GM18520 (cell line): ENCODE measurements around the gene TTLL13.
"Not testable (repeated sequence)": the region's sequence is repeated elsewhere in the genome, so short reads cannot be mapped to it uniquely, and the experiment has no call there.

Source experiments
- ATAC-seq: cut with Tn5 transposase; IDR thresholded peaks from one replicate; pipeline ENCODE4 v1.9.1; 2021; ENCODE audit not compliant: unreplicated experiment

TTLL13 gene

DNA sequence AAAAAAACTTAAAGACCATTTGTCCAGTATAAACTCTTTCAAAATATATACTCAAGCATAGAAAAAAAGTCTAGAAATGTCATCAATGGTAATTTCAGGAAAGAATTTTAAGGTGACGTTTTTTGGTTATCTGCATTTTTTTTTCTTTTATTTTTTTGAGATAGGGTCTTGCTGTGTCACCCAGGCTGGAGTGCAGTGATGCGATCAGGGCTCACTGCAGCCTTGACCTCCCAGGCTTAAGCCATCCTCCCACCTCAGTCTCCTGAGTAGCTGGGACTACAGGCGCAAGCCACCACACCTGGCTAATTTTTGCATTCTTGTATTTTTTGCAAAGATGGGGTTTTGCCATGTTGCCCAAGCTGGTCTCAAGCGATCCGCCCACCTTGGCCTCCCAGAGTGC, 31.4 kb downstream of the TTLL13 start:
- not testable (repeated sequence) for ATAC-seq

DNA sequence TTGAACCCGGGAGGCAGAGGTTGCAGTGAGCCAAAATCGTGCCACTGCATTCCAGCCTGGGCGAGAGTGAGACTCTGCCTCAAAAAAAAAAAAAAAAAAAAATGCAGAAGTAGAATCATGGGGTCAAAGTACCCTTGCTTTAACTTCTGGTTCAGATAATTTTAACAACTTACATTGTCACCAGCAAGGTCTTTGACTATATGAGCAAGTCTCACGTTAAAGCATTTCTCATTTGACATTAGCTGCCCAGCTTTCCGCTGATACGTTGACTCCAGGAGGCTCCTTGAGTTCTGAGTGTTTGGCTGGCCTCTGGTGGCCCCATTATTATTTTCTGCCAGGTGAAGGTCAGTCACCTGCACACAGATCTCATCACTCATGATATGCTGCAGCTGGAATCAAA, 32.3 kb downstream of the TTLL13 start:
- not testable (repeated sequence) for ATAC-seq

GRCh38 chr15:90286678-90287077, 37.3 kb downstream of the TTLL13 start:
- ATAC-seq = no peak

- ATAC-seq = no peak
Measured at GRCh38 chr15:90287101-90287500, 37.7 kb downstream of the TTLL13 start.

GRCh38 chr15:90287946-90288345, 38.6 kb downstream of the TTLL13 start:
- ATAC-seq = no peak

DNA sequence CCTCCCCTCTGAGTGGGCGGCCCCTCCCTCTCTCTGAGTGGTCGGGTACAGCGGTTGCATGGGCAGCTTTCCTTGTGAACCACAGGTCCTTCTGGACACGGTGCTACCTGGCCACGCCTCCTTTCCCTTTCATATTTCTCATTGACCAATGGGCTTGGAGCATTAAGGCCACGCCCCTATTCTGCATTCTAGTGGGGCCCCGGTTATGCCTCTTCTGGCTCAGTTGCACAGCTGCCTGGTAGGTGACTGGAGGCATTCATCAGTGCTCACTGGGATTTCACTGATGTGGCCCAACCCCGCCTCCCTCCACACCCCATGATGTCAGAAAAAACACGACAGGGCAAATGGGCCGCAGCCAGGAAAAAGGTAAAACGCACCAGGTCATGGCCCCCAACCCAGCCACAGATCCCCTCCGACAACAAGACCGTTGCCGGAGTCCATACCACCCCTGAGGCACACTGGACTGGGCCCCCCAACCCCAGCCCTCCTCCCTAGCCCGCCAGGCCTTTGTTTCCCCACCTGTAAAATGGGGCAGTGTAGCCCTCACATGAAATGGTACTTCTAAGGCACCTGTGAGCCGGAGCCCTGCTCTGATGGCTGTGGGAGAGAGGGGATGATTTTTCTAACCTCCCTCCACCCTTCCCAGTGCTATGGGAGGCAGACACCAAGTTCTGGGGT, 42.5 kb downstream of the TTLL13 start:
- ATAC-seq = no peak

GRCh38 chr15:90293040-90293810, 43.9 kb downstream of the TTLL13 start:
- ATAC-seq = not testable (repeated sequence)

- no peak for ATAC-seq
Measured at GRCh38 chr15:90294159-90294558, 44.8 kb downstream of the TTLL13 start.

GRCh38 chr15:90294601-90295269, 45.4 kb downstream of the TTLL13 start:
- ATAC-seq = no peak

- ATAC-seq = no peak
Measured at GRCh38 chr15:90295270-90295648, 45.9 kb downstream of the TTLL13 start.

DNA sequence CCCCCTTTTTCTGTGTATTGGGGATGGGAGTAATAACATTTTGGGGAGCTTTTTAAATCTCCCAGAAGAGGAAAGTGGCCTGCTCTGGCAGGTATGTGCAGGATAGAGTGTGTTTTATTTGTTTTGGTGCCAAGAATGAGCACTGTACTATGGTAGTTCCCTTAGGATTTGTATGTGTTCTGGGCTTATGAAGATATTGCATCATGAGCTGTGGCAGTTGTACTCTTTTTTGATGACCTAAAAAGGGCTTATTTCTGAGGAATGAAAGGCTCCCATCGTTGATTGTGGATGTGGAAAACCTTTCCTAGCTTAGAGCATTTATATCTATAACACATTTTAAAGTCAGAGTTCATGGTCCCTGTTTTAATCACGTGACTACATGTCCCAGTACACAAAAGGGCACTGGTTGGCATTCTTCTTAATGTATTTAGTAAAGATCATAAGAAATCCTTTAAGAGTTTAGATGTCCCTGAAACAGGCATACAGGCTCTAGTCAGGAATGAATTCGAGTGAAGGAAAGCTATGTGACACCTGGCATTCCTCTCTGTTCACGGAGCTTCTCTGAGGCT, 47.0 kb downstream of the TTLL13 start:
- not testable (repeated sequence) for ATAC-seq

DNA sequence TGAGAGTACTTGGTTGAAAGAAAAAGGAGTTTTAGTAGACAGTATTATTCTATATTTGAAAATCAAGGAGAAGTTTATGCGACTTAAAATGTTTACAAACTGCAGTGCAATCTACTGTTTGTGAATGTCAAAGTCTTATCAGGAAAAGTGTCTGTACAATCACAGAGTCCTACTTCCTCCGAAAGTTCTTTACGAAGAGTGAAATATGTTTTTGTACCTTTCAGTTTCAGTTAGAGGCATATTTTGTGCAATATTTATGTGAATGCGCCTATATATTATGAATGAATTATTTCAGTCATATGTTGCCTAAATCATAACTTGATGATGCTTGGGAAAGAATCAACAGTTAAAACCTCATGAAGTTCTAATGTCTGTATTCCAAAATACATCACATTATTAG, 47.7 kb downstream of the TTLL13 start:
- ATAC-seq = no peak

DNA sequence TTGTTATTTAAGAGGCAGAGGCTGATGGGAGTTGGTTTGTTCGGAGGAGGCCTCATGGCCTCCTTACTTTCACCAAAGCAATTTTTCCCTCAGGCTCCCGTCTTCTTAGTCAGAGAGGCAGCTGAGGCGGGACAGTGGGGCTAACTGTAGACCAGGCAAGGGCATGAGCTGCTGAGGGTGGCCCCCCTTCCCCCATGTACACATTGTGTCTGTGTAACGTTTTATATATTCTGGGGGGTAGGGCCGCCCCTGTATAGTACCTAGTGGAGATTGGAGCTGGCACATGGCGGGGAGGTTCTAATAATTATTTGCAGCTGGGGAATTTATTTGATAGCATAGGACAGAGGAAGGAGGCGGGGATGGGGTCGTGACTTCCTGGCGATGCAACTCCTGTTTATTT, 51.2 kb downstream of the TTLL13 start:
- no peak for ATAC-seq

GRCh38 chr15:90300988-90301706, 51.8 kb downstream of the TTLL13 start:
- ATAC-seq = no peak

DNA sequence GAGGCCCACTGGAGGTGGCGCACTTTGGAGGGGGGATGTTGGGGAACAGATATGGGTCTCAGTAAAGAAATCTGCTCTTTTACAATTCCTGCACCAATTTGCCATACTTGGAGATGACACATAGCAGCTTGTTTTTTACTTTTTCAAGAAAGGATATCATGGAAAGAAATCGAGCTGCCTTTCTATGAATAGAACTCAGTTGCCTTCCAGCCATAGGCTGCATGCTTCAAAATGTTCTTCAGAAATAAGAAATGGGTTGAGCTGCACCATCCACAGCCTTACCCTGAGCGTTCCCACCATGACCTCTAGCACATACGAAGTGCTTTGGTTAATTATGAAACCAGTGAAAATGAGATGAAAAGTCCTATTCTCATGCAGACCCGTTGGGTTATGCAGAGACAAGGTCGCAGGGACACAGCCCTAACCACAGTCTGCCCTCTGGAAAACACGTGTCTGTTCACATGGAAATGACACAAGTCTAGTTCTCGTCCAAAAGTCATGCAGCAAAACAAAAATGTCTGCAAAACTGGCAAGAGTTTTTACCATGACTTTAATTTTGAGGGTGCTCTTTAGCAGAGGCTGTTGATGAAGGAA, 52.4 kb downstream of the TTLL13 start:
- ATAC-seq = no peak

GRCh38 chr15:90305355-90305754, 56.0 kb downstream of the TTLL13 start:
- not testable (repeated sequence) for ATAC-seq

DNA sequence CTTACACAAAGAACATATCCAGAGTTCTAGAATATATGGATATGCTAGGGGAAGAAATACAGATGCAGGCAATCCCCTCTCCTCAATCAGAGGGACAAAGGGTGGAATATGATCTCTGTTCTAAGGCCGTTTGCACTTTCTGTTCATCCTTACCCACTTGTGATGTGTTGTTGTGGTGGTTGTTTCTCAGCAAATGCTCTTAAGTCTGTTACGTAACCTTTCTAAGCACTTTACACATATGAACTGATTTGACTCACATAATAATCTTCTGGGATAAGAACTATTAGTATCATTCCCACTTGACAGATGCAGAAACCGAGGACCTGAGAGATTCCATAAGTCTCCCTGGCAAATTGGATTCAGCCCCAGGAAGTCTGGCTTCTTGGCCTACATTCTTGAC, 56.6 kb downstream of the TTLL13 start:
- no peak for ATAC-seq

DNA sequence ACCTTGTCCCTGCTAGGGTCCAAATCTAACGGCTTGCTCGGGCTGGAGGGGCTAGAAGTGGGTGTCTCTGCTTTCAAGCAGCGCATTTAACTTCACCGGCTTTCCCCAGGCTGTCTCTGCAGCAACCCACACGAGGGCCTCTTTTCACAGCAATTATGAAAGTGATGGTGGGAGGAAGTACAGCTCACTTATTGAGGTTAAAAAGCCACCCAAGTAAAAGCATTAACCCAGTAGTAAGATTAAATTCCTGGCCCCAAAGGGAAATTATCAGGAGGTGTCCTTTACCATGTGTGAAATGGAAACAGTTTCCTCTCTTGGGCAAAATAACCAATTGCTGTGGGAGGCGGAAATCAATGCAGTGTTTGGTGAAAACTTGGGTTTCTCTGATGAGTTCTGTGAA, 57.2 kb downstream of the TTLL13 start:
- no peak for ATAC-seq

- no peak for ATAC-seq
Measured at GRCh38 chr15:90307661-90308060, 58.3 kb downstream of the TTLL13 start.

GRCh38 chr15:90309020-90309419, 59.7 kb downstream of the TTLL13 start:
- no peak for ATAC-seq
